HG03520 (cell line): ENCODE results near the gene PABPC4L.
"Not testable (repeated sequence)": the region's sequence is repeated elsewhere in the genome, so short reads cannot be mapped to it uniquely, and the experiment has no call there.

Experiments used
- ATAC-seq: cut with Tn5 transposase; IDR thresholded peaks from one replicate; pipeline ENCODE4 v1.9.1; 2021; ENCODE audit warnings: mild to moderate bottlenecking, moderate library complexity; ENCODE audit not compliant: unreplicated experiment

PABPC4L gene

DNA sequence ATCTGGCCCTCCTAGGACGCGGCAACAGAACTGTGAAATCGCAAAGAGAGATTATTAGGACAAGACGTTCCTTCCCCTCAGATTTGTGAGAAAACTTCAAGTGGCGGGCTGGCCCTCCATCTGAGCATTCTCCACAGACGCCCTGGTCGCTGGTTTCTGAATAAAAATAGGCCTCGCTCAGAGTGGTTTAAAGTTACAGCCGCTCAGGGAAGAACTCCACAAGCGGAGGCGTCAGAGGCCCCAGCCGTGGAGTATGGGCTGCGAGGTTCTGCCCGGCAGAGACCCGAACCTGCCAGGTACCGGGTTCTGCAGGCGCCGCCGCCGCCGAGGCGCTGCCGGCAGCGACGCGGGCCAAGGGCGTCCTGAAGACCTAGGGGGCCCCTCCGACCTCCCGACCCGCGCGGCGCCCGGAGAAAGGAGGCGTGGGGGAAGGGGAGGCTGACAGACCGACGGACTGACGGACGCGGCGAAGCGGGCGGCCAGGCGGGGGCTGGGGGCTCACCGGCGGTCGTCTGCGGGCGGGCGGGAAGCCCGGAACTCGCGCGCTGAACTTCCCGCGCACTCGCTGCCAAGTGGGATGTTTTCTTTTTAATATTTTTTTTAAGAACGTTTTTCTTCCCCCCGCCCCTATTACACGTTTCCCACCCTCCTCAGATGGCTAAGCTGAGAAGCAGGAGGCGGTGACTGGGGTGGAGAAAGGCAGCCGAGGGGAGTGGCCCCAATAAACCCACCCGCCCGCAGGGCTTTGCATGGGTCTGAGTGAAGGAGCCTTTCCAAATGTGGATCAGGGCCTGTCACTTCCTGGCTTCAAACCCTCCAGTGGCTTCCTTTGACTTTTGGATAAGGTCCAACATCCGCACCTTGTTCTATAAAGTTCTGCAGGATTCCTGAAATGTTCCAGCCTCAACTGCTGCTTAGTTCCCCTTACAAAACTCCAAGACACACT, at the start of gene PABPC4L:
PABPC4L (minus strand) TSS at position 574 of the 946 bp plus-strand sequence. CDS start 770 bp downstream, outside the sequence.
- no peak for ATAC-seq

DNA sequence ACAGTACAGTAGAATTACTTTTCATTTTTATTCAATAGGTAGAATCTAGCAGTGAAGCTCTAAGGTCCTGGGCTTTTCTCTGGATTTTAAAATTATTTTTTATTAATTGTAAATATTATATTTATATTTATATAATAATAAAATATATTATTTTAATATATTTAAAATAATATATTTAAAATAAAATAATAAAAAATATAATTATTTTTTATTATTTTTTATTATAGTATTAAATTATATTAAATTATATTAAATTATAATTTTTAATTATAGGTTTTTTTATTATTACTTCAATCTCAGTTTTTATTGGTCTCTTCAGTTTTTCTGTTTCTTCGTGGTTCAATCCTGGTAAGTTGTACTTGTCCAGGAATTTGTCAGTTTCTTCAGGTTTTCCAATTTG, 49.7 kb upstream of the PABPC4L start:
- no peak for ATAC-seq

DNA sequence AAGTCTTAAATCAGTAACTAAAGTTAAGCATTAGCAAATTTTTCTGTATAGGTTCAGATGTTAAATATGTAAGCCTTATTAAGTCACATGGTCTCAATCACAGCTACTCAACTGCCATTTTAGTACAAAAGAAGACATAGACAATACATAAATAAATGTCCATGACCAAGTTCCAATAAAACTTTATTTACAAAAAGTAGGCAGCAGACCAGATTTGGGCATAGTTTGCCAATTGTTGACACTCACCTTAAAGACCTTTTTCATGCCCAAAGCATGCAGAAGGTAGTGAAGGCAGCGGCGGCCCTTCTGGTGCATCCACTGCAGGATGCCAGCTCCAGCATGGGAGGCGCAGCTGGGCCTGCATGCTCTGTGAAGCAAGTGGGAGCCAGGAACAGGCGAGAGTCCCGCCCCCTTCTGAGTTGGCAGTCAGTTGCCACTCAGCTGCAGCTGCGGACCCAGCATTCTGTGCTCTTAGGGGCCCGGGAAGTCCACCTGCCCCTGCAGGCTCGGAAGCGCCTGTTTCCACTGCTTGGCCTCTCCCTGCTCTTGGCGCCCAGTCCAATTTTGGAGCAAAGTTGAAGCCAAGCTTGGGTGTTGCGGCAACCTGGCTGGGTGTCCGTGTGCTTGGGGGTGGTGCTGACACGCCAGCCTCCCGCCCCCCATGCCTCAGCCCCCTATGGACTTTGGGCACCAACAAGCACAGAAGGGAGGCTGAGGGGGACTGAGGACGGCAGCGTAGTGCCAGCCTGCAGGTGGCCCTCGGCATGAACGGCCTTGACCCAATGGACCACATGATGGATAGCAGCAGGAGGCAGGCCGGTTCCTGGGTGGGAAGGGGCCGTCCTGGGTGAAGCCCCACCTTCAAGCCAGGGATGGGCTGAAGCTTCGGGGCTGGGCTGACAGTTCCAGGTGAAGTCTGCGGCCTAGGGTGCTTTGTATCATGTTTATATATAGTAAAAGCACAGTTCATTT, 42.4 kb upstream of the PABPC4L start:
- no peak for ATAC-seq

DNA sequence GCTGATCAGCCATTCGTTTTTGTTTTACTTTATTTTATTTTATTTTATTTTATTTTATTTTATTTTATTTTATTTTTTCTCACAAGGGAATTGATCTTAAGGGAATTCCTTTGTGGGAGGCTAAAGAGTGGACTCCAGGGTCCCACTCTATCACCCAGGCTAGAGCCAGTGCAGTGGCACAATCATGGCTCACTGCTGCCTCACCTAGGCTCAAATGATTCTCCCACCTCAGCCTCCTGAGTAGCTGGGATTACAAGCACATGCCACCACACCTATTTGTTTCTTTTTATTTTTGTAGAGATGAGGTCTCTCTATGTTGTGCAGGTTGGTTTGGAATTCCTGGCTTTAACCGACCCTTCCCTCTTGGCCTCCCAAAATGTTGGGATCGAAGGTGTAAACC, 17.5 kb upstream of the PABPC4L start:
- ATAC-seq, result no peak

DNA sequence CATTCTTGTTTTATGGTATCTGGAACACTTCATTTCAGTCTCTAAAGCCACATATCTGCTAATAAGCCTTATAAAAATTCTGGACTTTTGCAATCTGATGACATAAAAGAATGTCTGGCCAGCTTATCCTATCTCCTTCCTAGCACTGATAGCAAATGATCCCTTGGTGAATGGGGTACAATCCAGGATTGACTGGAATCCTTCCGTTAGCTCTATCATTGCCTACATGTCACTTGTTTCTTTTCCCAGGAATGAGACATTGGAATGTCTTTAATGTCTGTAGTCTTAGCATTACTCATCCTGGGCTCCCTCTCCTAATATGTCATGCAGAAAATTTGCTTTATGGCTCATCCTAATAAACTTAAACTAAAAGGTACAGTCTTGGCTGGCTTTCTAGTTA, 14.8 kb upstream of the PABPC4L start:
- no peak for ATAC-seq

DNA sequence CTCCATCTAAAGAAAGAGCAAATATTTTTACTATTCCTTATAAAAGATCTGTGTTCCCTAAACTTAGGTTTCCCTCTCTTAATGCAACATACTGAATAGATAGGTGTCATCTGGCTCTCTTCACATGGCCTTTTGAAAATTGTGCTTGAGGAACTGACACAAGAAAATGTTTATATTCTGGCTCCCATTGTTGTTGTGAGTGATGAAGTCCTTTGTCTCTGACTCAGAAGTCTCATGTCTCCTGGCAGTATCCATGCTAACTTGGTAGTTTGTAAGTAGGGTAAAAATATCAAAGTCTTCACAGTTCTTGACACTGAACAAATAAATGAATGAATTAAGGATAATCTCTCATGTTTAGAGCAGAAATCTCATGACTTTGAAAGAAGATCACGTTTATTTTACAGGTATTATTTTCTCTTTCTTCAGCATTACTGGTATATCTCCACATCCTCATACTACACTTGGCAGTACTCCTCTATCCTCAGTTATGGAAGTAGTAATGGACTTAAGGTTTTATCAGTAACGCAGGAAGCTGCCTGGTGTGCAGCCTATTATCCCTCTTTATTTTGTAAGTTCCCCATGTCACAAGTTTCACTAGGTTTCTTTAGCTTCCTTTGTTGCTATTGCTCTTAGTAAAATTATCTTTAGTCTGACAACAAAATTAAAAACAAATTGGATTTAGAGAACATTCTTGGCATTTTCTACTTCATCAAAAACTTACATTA, 14.2 kb upstream of the PABPC4L start:
- no peak for ATAC-seq

DNA sequence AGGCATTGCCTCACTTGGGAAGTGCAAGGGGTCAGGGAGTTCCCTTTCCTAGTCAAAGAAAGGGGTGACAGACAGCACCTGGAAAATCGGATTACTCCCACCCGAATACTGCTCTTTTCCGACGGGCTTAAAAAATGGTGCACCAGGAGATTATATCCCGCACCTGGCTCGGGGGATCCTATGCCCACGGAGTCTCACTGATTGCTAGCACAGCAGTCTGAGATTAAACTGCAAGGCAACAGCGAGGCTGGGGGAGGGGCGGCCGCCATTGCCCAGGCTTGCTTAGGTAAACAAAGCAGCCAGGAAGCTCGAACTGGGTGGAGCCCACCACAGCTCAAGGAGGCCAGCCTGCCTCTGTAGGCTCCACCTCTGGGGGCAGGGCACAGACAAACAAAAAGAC, 6.4 kb upstream of the PABPC4L start:
- not testable (repeated sequence) for ATAC-seq

DNA sequence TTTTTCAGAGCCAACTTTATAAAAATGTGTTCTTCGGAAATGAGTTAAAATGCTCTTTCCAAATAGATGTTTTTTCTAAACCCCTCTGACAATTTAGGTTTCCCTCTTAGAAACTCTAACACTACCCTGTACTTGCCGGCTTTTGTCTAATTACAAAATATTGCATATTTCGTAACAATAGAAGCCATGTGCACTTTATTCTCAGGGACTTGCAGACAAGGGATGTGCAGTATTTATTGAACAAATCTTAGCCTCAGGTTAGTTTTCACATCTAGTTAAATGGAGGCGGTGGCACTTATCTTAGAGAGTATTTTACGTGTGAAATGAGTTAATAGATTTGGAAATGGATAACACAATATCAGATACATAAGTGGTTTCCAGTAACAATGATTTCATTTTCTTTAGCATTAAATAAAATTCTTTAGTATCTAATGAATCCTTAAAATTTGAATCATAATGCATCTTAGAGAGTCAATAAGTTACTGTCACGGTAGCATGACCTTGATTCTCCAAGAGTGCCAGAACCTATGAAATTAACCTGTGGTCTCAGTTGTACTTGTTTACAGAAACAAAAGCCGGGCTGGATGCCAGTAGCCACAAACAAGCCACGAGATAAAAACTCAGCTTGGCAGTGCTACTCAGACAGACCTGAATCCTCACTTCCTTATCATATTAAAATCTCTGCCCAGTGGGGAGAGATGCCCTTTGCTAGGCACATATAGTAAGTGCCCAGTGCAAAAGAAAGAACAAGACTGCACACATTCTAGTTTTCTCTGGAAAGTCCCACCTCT, 772 bp upstream of the PABPC4L start:
- no peak for ATAC-seq

DNA sequence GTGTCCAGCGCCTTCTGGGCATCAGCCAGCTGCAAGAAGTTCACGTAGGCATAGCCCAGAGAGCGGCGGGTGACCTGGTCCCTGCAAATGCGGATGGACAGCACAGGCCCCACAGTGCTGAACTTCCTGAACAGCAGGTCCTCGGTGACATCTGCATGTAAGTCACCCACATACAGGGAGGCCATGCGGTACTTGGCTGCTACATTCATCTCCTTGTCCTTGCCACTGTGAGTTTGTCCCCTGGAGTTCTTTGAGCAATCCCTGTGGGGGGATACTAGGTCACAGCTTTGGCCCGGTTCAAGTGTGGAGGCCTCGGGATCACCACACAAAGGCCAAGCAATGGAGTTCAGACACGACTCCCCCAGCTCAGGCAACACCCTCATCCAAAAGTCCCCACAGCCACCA, 776 bp downstream of the PABPC4L start:
- no peak for ATAC-seq

DNA sequence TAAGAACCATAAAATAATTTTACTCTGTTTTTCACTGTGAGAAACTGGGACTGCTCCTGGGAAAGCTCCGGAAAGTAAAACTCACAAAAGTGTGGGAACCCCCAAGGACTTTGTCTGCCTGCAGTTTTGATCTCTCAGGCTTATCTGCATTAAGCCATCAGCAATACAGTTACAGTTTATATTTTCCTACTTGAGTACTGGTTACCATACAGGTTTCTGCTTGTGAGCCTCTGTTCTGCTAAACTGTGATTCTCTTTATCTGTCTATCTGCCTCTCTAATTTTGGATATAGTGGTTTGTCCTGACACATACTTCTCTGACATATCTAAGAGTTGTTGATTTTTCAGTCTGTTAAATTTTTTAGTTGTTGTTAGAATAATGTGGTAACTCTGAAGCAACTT, 11.6 kb downstream of the PABPC4L start:
- no peak for ATAC-seq

DNA sequence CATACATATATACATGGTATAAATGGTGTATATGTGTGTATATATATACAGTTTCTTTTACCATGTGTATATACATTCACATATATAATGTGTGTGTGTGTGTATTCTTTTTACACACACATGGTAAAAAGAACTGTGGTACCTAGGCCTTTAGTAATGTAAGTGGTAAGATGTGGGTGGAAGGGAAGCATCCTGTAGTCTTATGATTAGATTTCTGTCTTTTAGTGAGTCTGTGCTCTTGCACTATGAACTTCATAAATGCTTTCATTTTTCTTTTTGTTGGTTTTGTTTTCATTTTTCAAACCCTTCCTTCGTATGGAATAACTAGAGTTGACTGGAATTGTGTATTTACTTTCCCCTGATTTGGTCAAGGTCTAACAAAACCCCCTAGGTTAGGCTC, 12.1 kb downstream of the PABPC4L start:
- ATAC-seq, result no peak

DNA sequence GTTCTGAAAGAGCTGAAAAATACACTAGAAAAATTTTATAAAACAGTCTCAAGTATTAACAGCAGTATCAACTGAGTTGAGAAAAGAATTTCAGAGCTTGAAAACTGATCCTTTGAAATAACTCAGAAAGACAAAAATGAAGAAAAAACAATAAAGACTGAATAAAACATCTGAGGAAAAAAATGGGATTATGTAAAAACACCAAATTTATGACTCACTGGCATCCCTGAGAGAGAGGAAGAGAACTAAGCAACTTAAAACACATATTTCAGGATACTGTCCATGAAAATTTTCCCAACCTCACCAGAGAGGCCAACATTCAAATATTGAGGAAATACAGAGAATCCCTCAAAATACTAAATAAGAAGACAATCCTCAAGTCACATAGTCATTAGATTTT, 22.9 kb downstream of the PABPC4L start:
- no peak for ATAC-seq

DNA sequence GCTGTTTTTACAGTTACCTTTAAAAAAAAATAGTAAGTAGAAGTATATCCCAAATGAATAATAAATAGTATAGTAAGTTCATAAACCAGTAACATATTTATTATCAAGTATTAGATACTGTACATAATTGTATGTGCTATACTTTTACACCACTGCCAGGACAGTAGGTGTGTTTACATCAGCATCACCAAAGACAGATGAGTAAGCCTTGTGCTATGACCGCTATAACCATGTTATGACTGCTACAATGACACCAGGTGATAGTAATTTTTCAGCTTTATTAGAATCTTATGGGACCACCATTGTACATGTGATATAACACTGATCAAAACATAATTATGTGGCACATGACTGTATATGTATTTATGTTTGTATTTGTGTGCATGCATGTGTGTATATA, 27.3 kb downstream of the PABPC4L start:
- no peak for ATAC-seq

DNA sequence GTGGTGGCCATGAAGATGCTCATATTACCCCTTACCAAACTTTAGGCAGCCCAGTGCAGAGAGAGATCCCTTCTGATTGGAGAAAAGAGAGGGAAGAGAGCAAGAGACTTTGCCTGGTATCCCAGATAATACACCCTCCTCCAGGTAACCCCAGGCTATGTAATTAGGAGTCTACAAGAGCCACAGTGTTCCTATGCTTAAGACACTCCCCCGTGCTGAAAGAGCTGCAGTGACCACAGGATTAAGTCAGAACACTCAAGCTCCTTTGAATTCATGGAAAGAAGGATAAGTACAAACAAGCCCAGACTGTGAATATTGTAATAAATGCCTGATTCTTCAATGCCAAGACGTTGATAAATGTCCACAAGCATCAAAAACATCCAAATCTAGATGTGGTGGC, 41.4 kb downstream of the PABPC4L start:
- no peak for ATAC-seq

DNA sequence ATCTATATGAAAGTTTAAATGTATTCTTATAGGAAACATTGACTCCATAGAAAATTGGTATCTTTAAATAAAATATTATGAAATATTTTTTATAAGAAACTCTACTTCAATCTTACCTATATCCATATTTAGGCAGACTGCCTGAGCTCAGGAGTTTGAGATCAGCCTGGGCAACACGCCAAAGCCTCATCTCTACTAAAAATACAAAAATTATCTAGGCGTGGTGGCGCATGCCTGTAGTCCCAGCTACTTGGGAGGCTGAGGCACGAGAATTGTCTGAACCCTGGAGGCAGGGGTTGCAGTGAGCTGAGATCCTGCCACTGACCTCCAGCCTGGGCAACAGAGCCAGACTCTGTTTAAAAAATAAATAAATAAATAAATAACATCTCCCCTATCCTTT, 47.5 kb downstream of the PABPC4L start:
- no peak for ATAC-seq

DNA sequence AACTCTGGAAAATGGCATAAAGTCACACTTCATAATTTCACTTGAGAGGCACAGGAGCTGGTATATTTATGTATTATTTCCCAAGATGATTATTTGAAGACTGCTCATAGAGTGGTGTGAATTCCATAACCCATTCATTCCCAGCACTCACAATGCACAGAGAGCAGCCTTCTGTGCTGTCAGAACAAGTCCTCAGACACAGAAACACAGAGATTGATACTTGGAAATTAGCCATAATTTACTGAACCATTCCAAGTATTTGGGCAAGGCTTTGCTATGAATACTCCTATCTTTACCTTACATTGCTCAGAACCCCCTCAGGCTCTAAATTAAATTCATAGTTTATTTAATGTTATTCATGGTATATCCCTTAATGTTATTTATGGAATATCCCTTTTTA, 53.6 kb downstream of the PABPC4L start:
- ATAC-seq, result no peak
